Measurements from ENCODE around the gene LUM. TPM values are rescaled to one million over a fixed set of nuclear protein-coding genes. Genes with fewer than 3 reads are reported as not detected.

LUM gene
- total RNA-seq, 1 experiment from 2014 or later, result not detected

DNA sequence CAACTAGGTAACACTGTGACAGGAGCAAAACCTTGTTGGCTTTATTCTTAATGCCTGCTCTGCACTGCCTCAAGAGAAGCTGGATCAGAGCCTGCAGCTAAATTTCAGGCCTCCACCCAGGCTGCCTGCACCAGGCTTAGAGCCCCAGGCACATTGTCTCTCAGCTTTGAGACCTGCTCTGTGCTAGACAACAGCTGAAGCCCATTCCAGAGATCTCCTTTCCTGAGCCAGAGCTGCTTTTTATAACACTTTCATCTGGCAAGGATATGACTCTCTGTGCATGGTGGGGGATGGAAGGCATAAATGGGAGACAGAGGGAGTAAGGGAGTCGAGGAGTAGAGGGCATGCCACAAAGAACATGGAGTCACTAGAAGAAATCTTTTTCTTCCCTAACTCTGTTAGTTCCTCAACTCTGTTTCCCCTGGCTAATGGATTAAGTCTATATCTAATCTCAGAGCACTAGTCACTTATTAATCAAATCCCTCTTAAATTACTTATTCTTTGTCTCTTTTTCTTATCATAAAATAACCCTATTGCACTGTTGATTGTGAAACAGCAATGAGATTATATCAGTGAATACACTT, 27.1 kb upstream of the LUM start:
- Mint-ChIP-seq H3K36me3 (ENCODE audit: insufficient read depth in 1 of 3, low read depth in 3 of 3) (peaks cover 0 to 3% (median 0%) of the 10 kb centered on the region in 3 experiments; a peak in 2 of 7 replicates), H3K4me3 (no peak overlapping the region), H3K27me3 (ENCODE audit: low read depth) (peaks cover 3% of the 10 kb centered on the region; the same call in 1 of the 2 replicates), H3K9me3 (peaks cover 0 to 2% of the 10 kb centered on the region in 2 experiments; a peak in 1 of 5 replicates), H3K27ac (peak overlapping the region in 1 of 3 experiments; percentile 8; a peak in 1 of 7 replicates), H3K4me1 (no peaks in the 10 kb centered on the region)
- no peaks in the 10 kb centered on the region for H3K79me2 ChIP-seq (ENCODE audit: insufficient read depth, low read length)
- no peak for DNase-seq
- H3K23ac ChIP-seq (ENCODE audit: insufficient read length, low read depth, low read length), result no peak overlapping the region
- no peak overlapping the region for H4K5ac ChIP-seq (ENCODE audit: insufficient read length, low read depth, low read length)
- no peak overlapping the region for H4K91ac ChIP-seq (ENCODE audit: insufficient read length, low read depth, low read length)
- no peaks in the 10 kb centered on the region for H3K79me1 ChIP-seq (ENCODE audit: insufficient read depth, low read depth, low read length, poor library complexity, severe bottlenecking)
- no peaks in the 10 kb centered on the region for H3K27me3 ChIP-seq (ENCODE audit: insufficient read depth, low read length)
- no CpG with 5 or more reads among the region's 1 CpG for WGBS (ENCODE audit: extremely low coverage, insufficient read length, low lambda C conversion rate)
- H3K14ac ChIP-seq (ENCODE audit: insufficient read depth, low read length), result no peak overlapping the region
- H3K27ac ChIP-seq (ENCODE audit: insufficient read length, low read depth, low read length), result no peak overlapping the region
- H2BK120ac ChIP-seq (ENCODE audit: low read depth, low read length, poor library complexity, severe bottlenecking), result no peak overlapping the region
- H3K4me2 ChIP-seq (ENCODE audit: insufficient read depth, insufficient read length, low read length), result no peak overlapping the region
- H3K18ac ChIP-seq (ENCODE audit: insufficient read length, low read depth, low read length), result no peak overlapping the region
- H3K4me1 ChIP-seq (ENCODE audit: insufficient read depth, low read length), result no peaks in the 10 kb centered on the region
- TF ChIP-seq, protein P1, sequence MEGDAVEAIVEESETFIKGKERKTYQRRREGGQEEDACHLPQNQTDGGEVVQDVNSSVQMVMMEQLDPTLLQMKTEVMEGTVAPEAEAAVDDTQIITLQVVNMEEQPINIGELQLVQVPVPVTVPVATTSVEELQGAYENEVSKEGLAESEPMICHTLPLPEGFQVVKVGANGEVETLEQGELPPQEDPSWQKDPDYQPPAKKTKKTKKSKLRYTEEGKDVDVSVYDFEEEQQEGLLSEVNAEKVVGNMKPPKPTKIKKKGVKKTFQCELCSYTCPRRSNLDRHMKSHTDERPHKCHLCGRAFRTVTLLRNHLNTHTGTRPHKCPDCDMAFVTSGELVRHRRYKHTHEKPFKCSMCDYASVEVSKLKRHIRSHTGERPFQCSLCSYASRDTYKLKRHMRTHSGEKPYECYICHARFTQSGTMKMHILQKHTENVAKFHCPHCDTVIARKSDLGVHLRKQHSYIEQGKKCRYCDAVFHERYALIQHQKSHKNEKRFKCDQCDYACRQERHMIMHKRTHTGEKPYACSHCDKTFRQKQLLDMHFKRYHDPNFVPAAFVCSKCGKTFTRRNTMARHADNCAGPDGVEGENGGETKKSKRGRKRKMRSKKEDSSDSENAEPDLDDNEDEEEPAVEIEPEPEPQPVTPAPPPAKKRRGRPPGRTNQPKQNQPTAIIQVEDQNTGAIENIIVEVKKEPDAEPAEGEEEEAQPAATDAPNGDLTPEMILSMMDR (conservative IDR thresholded peaks at IDR 0.05), result no peak
- no peak overlapping the region for H3K56ac ChIP-seq (ENCODE audit: insufficient read length, low read depth, low read length)
- no peak overlapping the region for H3T11ph ChIP-seq (ENCODE audit: low read length)
- H2BK5ac ChIP-seq (ENCODE audit: insufficient read length, low read length), result no peak overlapping the region
- H2AFZ ChIP-seq (ENCODE audit: low read length), result no peak overlapping the region
- H4K20me1 ChIP-seq (ENCODE audit: control insufficient read depth, insufficient read depth, insufficient read length), result no peaks in the 10 kb centered on the region
- no peak overlapping the region for H2AK5ac ChIP-seq (ENCODE audit: insufficient read length, low read length)
- H4K8ac ChIP-seq (replicated peaks; ENCODE audit: insufficient read length, low read depth, low read length), result no peak overlapping the region
- no peak overlapping the region for H3K9ac ChIP-seq (ENCODE audit: extremely low read depth, insufficient read length, low read length)
- H2BK15ac ChIP-seq (ENCODE audit: low read depth, low read length), result no peak overlapping the region
- no peaks in the 10 kb centered on the region for H3K9me3 ChIP-seq (ENCODE audit: control insufficient read depth, low read depth, low read length)
- no peak overlapping the region for H2BK20ac ChIP-seq (ENCODE audit: low read depth, low read length, poor library complexity, severe bottlenecking)
- no peak overlapping the region for H3K4ac ChIP-seq (ENCODE audit: low read depth, low read length)
- no peak overlapping the region for H2BK12ac ChIP-seq (ENCODE audit: insufficient read length, low read depth, low read length)
- H3K23me2 ChIP-seq (ENCODE audit: insufficient read length, low read depth, low read length, poor library complexity, severe bottlenecking), result no peaks in the 10 kb centered on the region

Data from H9 (cell line).